ENCODE measurements around the gene ADTRP. TPM values are rescaled to one million over a fixed set of nuclear protein-coding genes. Genes with fewer than 3 reads are reported as not detected.

The ADTRP gene
- total and polyA plus RNA-seq, 2 of the 13 experiments (the other 11 are each of a cell fraction or from before 2014, with no cell fraction given): not detected

GRCh38 chr6:11703725-11704124 lies 74.9 kb downstream of the ADTRP start:
- DNase-seq (ENCODE audit: low spot score) (no peak), FAIRE-seq (no peak), ATAC-seq (no peak)
- no peak overlapping the region for H3K4me3 ChIP-seq (replicated peaks in 1 of 3; ENCODE audit: insufficient read depth in 1 of 3, low read depth in 2 of 3, low read length in 3 of 3)
- no peaks in the 10 kb centered on the region for H3K9me3 ChIP-seq (ENCODE audit: low read length)
- no peaks in the 10 kb centered on the region for H3K36me3 ChIP-seq (replicated peaks in 1 of 2; ENCODE audit: control insufficient read depth in 1 of 2, insufficient read depth in 2 of 2, low read length in 2 of 2)
- TF ChIP-seq CENPX (CRISPR knock-in tag; IDR thresholded peaks at IDR 0.05) (no peak), SMARCC2 (IDR thresholded peaks at IDR 0.05) (no peak)
- H3K79me2 ChIP-seq (ENCODE audit: insufficient read depth, low read length): no peaks in the 10 kb centered on the region
- no peaks in the 10 kb centered on the region; a peak in 1 of 5 replicates for H3K27me3 ChIP-seq (ENCODE audit: control insufficient read depth in 1 of 2, insufficient read depth in 2 of 2, low read length in 2 of 2)
- in situ Hi-C loops (cut with HindIII; ENCODE audit: extremely low pct_ligation_motif_present, low pct_unique_long_range_greater_than_20kb) (no loop called here), intact Hi-C loops (cut with micrococcal nuclease; ENCODE audit: unreplicated experiment) (loop anchor here (5.0 kb wide), 1 partner anchor 116 kb away; no protein-coding TSS in a partner anchor)
- no peaks in the 10 kb centered on the region for H3K4me1 ChIP-seq (ENCODE audit: insufficient read depth, low read length)
- 43% methylated on average over 6 of the region's 6 CpGs for WGBS (ENCODE audit: low lambda C conversion rate)
- H4K20me1 ChIP-seq (ENCODE audit: insufficient read depth, low read length): no peaks in the 10 kb centered on the region
- H3K9ac ChIP-seq (ENCODE audit: insufficient read depth, low read depth, low read length): no peak overlapping the region
- ChIA-PET POLR2A (no interaction called here), CTCF (ENCODE audit: low intra/inter-chr PET ratio, low total read pairs) (no interaction called here)
- no TSS peak for BruUV-seq (replicated peaks)
- H2AFZ ChIP-seq (ENCODE audit: low read length): no peak overlapping the region
- H3K4me2 ChIP-seq (ENCODE audit: low read depth, low read length): no peak overlapping the region
- no peak overlapping the region for H3K27ac ChIP-seq (ENCODE audit: extremely low read length, insufficient read depth, low read length)

- TF ChIP-seq SP1 (IDR thresholded peaks at IDR 0.05): no peak
- TF ChIP-seq SP1 (CRISPR knock-in tag; IDR thresholded peaks at IDR 0.05): no peak
- TF ChIP-seq ZSCAN25 (CRISPR knock-in tag; IDR thresholded peaks at IDR 0.05): no peak
- no peak for TF ChIP-seq ZNF264 (CRISPR knock-in tag; IDR thresholded peaks at IDR 0.05)
- TF ChIP-seq ZNF367 (CRISPR knock-in tag; IDR thresholded peaks at IDR 0.05; ENCODE audit: borderline replicate concordance): no peak
- DNase-seq (ENCODE audit: low spot score): no peak
- no peaks in the 10 kb centered on the region for H3K79me2 ChIP-seq (ENCODE audit: insufficient read depth, low read length)
- no peak overlapping the region for H3K9ac ChIP-seq (ENCODE audit: insufficient read depth, low read depth, low read length)
- ChIA-PET POLR2A (no interaction called here), CTCF (ENCODE audit: low intra/inter-chr PET ratio, low total read pairs) (no interaction called here)
- no peaks in the 10 kb centered on the region for H3K36me3 ChIP-seq (replicated peaks in 1 of 2; ENCODE audit: control insufficient read depth in 1 of 2, insufficient read depth in 2 of 2, low read length in 2 of 2)
- no TSS peak for BruUV-seq (replicated peaks)
- H3K9me3 ChIP-seq (ENCODE audit: low read length): no peaks in the 10 kb centered on the region
- no peak for ATAC-seq
- no peaks in the 10 kb centered on the region for H3K4me1 ChIP-seq (ENCODE audit: insufficient read depth, low read length)
- H2AFZ ChIP-seq (ENCODE audit: low read length): no peak overlapping the region
- H3K27me3 ChIP-seq (ENCODE audit: control insufficient read depth in 1 of 2, insufficient read depth in 2 of 2, low read length in 2 of 2): no peaks in the 10 kb centered on the region
- no peak overlapping the region for H3K27ac ChIP-seq (ENCODE audit: extremely low read length, insufficient read depth, low read length)
- H3K4me3 ChIP-seq (replicated peaks in 1 of 3; ENCODE audit: insufficient read depth in 1 of 3, low read depth in 2 of 3, low read length in 3 of 3): no peak overlapping the region
- intact Hi-C loops (cut with micrococcal nuclease; ENCODE audit: unreplicated experiment) (loop anchor here (5.0 kb wide), 1 partner anchor 115 kb away; no protein-coding TSS in a partner anchor), in situ Hi-C loops (cut with HindIII; ENCODE audit: extremely low pct_ligation_motif_present, low pct_unique_long_range_greater_than_20kb) (no loop called here)
- H4K20me1 ChIP-seq (ENCODE audit: insufficient read depth, low read length): no peaks in the 10 kb centered on the region
- FAIRE-seq: no peak
- 45% methylated on average over 5 of the region's 5 CpGs for WGBS (ENCODE audit: low lambda C conversion rate)
- H3K4me2 ChIP-seq (ENCODE audit: low read depth, low read length): no peak overlapping the region
These were observed 76.0 kb downstream of the ADTRP start for GRCh38 chr6:11702500-11703130.

All from HepG2 (cell line).